GM23338 (cell line): ENCODE results near the gene CHCHD3. TPM values are rescaled to one million over a fixed set of nuclear protein-coding genes. Genes with fewer than 3 reads are reported as not detected.

Experiments
- ATAC-seq: fragments of 200-7000 bp; cut with Tn5 transposase; 3 replicates; pipeline ENCODE4 v1.9.1; 2020
- DNase-seq: peaks from one replicate; pipeline ENCODE4 v3.0.0-alpha.2; 2015; ENCODE audit warnings: low spot score
- H2AFZ ChIP-seq: fragments of 200-600 bp; sonication (generic); 2 replicates; pipeline ENCODE4 v1.8.0; 2016; ENCODE audit warnings: antibody characterized with exemption, mild to moderate bottlenecking, moderate library complexity
- H3F3A ChIP-seq: fragments of 200-600 bp; sonication (generic); replicated peaks from 2 replicates; pipeline ENCODE4 v1.8.0; 2017; ENCODE audit warnings: antibody characterized with exemption, mixed run types, low read depth
- H3K27ac ChIP-seq: fragments of 200-600 bp; sonication (generic); 2 replicates; pipeline ENCODE4 v1.6.1; 2016; ENCODE audit warnings: low read depth
- H3K27me3 ChIP-seq: fragments of 200-600 bp; sonication (generic); 2 replicates; pipeline ENCODE4 v1.8.0; 2016; ENCODE audit warnings: mild to moderate bottlenecking, mixed run types, moderate library complexity; ENCODE audit not compliant: insufficient read depth
- H3K36me3 ChIP-seq: fragments of 200-600 bp; sonication (generic); 2 replicates; pipeline ENCODE4 v1.8.0; 2016; ENCODE audit warnings: mild to moderate bottlenecking; ENCODE audit not compliant: insufficient read depth
- H3K4me1 ChIP-seq: fragments of 200-600 bp; sonication (generic); 2 replicates; pipeline ENCODE4 v1.8.0; 2016; ENCODE audit warnings: mild to moderate bottlenecking, moderate library complexity; ENCODE audit not compliant: insufficient read depth
- H3K4me2 ChIP-seq: fragments of 200-600 bp; sonication (generic); 2 replicates; pipeline ENCODE4 v1.7.1; 2017; ENCODE audit warnings: mixed run types
- H3K4me3 ChIP-seq: fragments of 200-600 bp; sonication (generic); 2 replicates; pipeline ENCODE4 v1.6.1; 2016; ENCODE audit warnings: mixed run types
- H3K79me2 ChIP-seq: fragments of 200-600 bp; sonication (generic); replicated peaks from 2 replicates; pipeline ENCODE4 v1.8.0; 2017; ENCODE audit warnings: mild to moderate bottlenecking; ENCODE audit not compliant: insufficient read depth
- H3K9me2 ChIP-seq: fragments of 200-600 bp; sonication (generic); 2 replicates; pipeline ENCODE4 v1.8.0; 2017; ENCODE audit not compliant: insufficient read depth
- H4K20me1 ChIP-seq: fragments of 200-600 bp; sonication (generic); replicated peaks from 2 replicates; pipeline ENCODE4 v1.8.0; 2017; ENCODE audit warnings: mild to moderate bottlenecking; ENCODE audit not compliant: insufficient read depth
- H3K27ac Mint-ChIP-seq: 2 replicates; pipeline ENCODE4 v1.8.0; 2020; ENCODE audit warnings: inconsistent platforms, mild to moderate bottlenecking, moderate library complexity, mixed read lengths
- H3K27me3 Mint-ChIP-seq: 3 replicates; pipeline ENCODE4 v1.8.0; 2022; ENCODE audit warnings: low read depth, mild to moderate bottlenecking, moderate library complexity, mixed read lengths, inconsistent platforms; ENCODE audit not compliant: insufficient read depth, poor library complexity
- H3K36me3 Mint-ChIP-seq: 3 replicates; pipeline ENCODE4 v1.8.0; 2021; ENCODE audit warnings: low read depth, mild to moderate bottlenecking, inconsistent platforms, moderate library complexity, mixed read lengths
- H3K4me1 Mint-ChIP-seq: 3 replicates; pipeline ENCODE4 v1.8.0; 2020; ENCODE audit warnings: mild to moderate bottlenecking, inconsistent platforms, mixed read lengths
- H3K4me3 Mint-ChIP-seq: 3 replicates; pipeline ENCODE4 v1.8.0; 2021; ENCODE audit warnings: moderate library complexity, mild to moderate bottlenecking, inconsistent platforms, mixed read lengths
- H3K9me3 Mint-ChIP-seq: 3 replicates; pipeline ENCODE4 v1.8.0; 2020; ENCODE audit warnings: moderate library complexity, mild to moderate bottlenecking, inconsistent platforms, mixed read lengths
- CREB1 ChIP-seq: fragments of 250-450 bp; sonication (Bioruptor Pico); IDR thresholded peaks from 2 replicates; pipeline ENCODE4 v1.5.0; 2020; ENCODE audit warnings: low read depth, mild to moderate bottlenecking, moderate library complexity
- CTCF ChIP-seq, 2 experiments: fragments of 200-600 bp in 1 of 2; sonication (generic) in 1 of 2; conservative IDR thresholded peaks; 2 replicates each; pipeline versions ENCODE4 v1.5.1 to v1.6.1; 2016 to 2017; ENCODE audit warnings: antibody characterized with exemption in 2 of 2, low read depth in 2 of 2, mild to moderate bottlenecking in 2 of 2, moderate library complexity in 1 of 2
- EZH2phosphoT487 ChIP-seq: fragments of 200-600 bp; sonication (generic); IDR thresholded peaks from one replicate; pipeline ENCODE4 v1.8.1; 2018; ENCODE audit warnings: antibody characterized with exemption; ENCODE audit not compliant: unreplicated experiment
- POLR2AphosphoS5 ChIP-seq: IDR thresholded peaks from 2 replicates; pipeline ENCODE4 v1.6.1; 2016; ENCODE audit warnings: antibody characterized with exemption, low read depth
- STAT1 ChIP-seq: IDR thresholded peaks from one replicate; pipeline ENCODE4 v1.6.1; 2016; ENCODE audit warnings: antibody characterized with exemption; ENCODE audit not compliant: unreplicated experiment
- ZNF114 ChIP-seq: fragments of 250-450 bp; sonication (Bioruptor Pico); IDR thresholded peaks from 2 replicates; pipeline ENCODE4 v1.5.0; 2020; ENCODE audit warnings: mild to moderate bottlenecking, moderate library complexity
- polyA plus RNA-seq: library from polyadenylated mRNA; unstranded; fragments of >200 nt; fragmentation: Nextera tagmentation; extraction: Ambion mirVana; gene quantifications from 2 replicates; pipeline ENCODE4 v1.2.1, GENCODE V29; 2016
- total RNA-seq: library from RNA; depleted of rRNA; stranded (reverse); fragments of >200 nt; shearing (Covaris generic); gene quantifications from 2 replicates; pipeline ENCODE4 v1.2.3, GENCODE V29; 2014
- TF ChIP-seq, protein P1 (sequence below): fragments of 250-450 bp; sonication (Bioruptor Pico); IDR thresholded peaks from 2 replicates; pipeline ENCODE4 v1.5.0; 2020; ENCODE audit warnings: mild to moderate bottlenecking, moderate library complexity

Gene CHCHD3
- total and polyA plus RNA-seq, 2 experiments from 2014 or later: 107 to 131 TPM

DNA sequence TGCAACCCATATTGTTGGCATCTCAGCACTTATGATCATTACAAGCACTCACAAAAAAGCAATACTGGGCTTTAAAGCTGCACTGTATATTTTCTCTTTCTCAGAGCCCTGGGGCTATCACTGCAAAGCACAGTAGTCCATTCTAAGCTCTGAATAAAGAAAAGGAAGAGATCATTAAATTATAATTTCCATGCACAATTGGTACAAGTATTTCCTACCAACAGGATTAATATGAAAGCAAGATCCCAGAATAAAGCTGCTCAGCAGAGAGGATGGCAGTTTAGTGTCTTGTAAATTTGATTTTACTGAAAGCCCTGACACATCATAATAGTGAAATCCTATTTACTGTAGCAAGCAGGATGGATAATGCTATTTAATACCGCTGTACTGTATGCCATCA is 205.3 kb downstream of the CHCHD3 start:
- Mint-ChIP-seq H3K9me3 (no peaks in the 10 kb centered on the region), H3K27me3 (no peaks in the 10 kb centered on the region), H3K36me3 (no peaks in the 10 kb centered on the region), H3K27ac (no peak overlapping the region; the same call in 1 of the 2 replicates), H3K4me3 (no peak overlapping the region), H3K4me1 (peaks cover 39% of the 10 kb centered on the region)
- no peak overlapping the region for H3K4me2 ChIP-seq
- no peak for ATAC-seq
- no peaks in the 10 kb centered on the region for H3K36me3 ChIP-seq
- no peaks in the 10 kb centered on the region for H3F3A ChIP-seq
- H3K4me1 ChIP-seq: peaks cover 32% of the 10 kb centered on the region
- H4K20me1 ChIP-seq: peaks cover 21% of the 10 kb centered on the region
- TF ChIP-seq CREB1: no peak
- no peak for TF ChIP-seq ZNF114
- no peak for TF ChIP-seq STAT1
- TF ChIP-seq, protein P1, sequence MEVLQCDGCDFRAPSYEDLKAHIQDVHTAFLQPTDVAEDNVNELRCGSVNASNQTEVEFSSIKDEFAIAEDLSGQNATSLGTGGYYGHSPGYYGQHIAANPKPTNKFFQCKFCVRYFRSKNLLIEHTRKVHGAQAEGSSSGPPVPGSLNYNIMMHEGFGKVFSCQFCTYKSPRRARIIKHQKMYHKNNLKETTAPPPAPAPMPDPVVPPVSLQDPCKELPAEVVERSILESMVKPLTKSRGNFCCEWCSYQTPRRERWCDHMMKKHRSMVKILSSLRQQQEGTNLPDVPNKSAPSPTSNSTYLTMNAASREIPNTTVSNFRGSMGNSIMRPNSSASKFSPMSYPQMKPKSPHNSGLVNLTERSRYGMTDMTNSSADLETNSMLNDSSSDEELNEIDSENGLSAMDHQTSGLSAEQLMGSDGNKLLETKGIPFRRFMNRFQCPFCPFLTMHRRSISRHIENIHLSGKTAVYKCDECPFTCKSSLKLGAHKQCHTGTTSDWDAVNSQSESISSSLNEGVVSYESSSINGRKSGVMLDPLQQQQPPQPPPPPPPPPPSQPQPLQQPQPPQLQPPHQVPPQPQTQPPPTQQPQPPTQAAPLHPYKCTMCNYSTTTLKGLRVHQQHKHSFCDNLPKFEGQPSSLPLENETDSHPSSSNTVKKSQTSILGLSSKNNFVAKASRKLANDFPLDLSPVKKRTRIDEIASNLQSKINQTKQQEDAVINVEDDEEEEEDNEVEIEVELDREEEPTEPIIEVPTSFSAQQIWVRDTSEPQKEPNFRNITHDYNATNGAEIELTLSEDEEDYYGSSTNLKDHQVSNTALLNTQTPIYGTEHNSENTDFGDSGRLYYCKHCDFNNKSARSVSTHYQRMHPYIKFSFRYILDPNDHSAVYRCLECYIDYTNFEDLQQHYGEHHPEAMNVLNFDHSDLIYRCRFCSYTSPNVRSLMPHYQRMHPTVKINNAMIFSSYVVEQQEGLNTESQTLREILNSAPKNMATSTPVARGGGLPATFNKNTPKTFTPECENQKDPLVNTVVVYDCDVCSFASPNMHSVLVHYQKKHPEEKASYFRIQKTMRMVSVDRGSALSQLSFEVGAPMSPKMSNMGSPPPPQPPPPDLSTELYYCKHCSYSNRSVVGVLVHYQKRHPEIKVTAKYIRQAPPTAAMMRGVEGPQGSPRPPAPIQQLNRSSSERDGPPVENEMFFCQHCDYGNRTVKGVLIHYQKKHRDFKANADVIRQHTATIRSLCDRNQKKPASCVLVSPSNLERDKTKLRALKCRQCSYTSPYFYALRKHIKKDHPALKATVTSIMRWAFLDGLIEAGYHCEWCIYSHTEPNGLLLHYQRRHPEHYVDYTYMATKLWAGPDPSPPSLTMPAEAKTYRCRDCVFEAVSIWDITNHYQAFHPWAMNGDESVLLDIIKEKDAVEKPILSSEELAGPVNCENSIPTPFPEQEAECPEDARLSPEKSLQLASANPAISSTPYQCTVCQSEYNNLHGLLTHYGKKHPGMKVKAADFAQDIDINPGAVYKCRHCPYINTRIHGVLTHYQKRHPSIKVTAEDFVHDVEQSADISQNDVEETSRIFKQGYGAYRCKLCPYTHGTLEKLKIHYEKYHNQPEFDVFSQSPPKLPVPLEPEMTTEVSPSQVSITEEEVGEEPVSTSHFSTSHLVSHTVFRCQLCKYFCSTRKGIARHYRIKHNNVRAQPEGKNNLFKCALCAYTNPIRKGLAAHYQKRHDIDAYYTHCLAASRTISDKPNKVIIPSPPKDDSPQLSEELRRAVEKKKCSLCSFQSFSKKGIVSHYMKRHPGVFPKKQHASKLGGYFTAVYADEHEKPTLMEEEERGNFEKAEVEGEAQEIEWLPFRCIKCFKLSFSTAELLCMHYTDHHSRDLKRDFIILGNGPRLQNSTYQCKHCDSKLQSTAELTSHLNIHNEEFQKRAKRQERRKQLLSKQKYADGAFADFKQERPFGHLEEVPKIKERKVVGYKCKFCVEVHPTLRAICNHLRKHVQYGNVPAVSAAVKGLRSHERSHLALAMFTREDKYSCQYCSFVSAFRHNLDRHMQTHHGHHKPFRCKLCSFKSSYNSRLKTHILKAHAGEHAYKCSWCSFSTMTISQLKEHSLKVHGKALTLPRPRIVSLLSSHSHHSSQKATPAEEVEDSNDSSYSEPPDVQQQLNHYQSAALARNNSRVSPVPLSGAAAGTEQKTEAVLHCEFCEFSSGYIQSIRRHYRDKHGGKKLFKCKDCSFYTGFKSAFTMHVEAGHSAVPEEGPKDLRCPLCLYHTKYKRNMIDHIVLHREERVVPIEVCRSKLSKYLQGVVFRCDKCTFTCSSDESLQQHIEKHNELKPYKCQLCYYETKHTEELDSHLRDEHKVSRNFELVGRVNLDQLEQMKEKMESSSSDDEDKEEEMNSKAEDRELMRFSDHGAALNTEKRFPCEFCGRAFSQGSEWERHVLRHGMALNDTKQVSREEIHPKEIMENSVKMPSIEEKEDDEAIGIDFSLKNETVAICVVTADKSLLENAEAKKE (CRISPR knock-in tag): no peak
- no peak for TF ChIP-seq POLR2AphosphoS5
- no peak for TF ChIP-seq CTCF (conservative IDR thresholded peaks at IDR 0.05; ENCODE audit: low read depth in 2 of 2)
- TF ChIP-seq EZH2phosphoT487: no peak
- no peak overlapping the region for H2AFZ ChIP-seq
- no peak overlapping the region for H3K4me3 ChIP-seq
- H3K27me3 ChIP-seq: no peaks in the 10 kb centered on the region
- H3K79me2 ChIP-seq: peaks cover 32% of the 10 kb centered on the region
- DNase-seq: no peak
- H3K27ac ChIP-seq: no peak overlapping the region
- no peaks in the 10 kb centered on the region for H3K9me2 ChIP-seq
